ENCODE results near the gene NOTO.
"Not testable (repeated sequence)": the region's sequence is repeated elsewhere in the genome, so short reads cannot be mapped to it uniquely, and the experiment has no call there.

Gene NOTO

GRCh38 chr2:73170341-73170740 lies 32.0 kb upstream of the NOTO start:
- not testable (repeated sequence) for DNase-seq (ENCODE audit: low spot score); H3K4me1 ChIP-seq (ENCODE audit: insufficient read depth, poor library complexity, severe bottlenecking); H3K27ac ChIP-seq (ENCODE audit: poor library complexity, severe bottlenecking); H3K9me3 ChIP-seq (ENCODE audit: severe bottlenecking); H3K36me3 ChIP-seq (ENCODE audit: low read depth); H3K4me3 ChIP-seq (ENCODE audit: severe bottlenecking); ATAC-seq (ENCODE audit: low read depth); H3K27me3 ChIP-seq (ENCODE audit: insufficient read depth, poor library complexity, severe bottlenecking)

- H3K4me3 ChIP-seq (ENCODE audit: severe bottlenecking), result no peak overlapping the region
- H3K36me3 ChIP-seq (ENCODE audit: low read depth), result no peaks in the 10 kb centered on the region
- H3K9me3 ChIP-seq (ENCODE audit: severe bottlenecking), result no peaks in the 10 kb centered on the region
- ATAC-seq (ENCODE audit: low read depth) (no peak), DNase-seq (ENCODE audit: low spot score) (no peak)
- H3K27ac ChIP-seq (ENCODE audit: poor library complexity, severe bottlenecking), result no peak overlapping the region
- no peaks in the 10 kb centered on the region for H3K4me1 ChIP-seq (ENCODE audit: insufficient read depth, poor library complexity, severe bottlenecking)
- peaks cover 26% of the 10 kb centered on the region for H3K27me3 ChIP-seq (ENCODE audit: insufficient read depth, poor library complexity, severe bottlenecking)
- TF ChIP-seq CTCF (IDR thresholded peaks at IDR 0.05; ENCODE audit: poor library complexity, severe bottlenecking), result no peak
Observed at GRCh38 chr2:73172963-73173362, 29.4 kb upstream of the NOTO start.

- peaks cover 27% of the 10 kb centered on the region for H3K27me3 ChIP-seq (ENCODE audit: insufficient read depth, poor library complexity, severe bottlenecking)
- no peak overlapping the region for H3K4me3 ChIP-seq (ENCODE audit: severe bottlenecking)
- no peak overlapping the region for H3K27ac ChIP-seq (ENCODE audit: poor library complexity, severe bottlenecking)
- no peaks in the 10 kb centered on the region for H3K4me1 ChIP-seq (ENCODE audit: insufficient read depth, poor library complexity, severe bottlenecking)
- DNase-seq (ENCODE audit: low spot score) (no peak), ATAC-seq (ENCODE audit: low read depth) (no peak)
- no peaks in the 10 kb centered on the region for H3K9me3 ChIP-seq (ENCODE audit: severe bottlenecking)
- H3K36me3 ChIP-seq (ENCODE audit: low read depth), result no peaks in the 10 kb centered on the region
- no peak for TF ChIP-seq CTCF (IDR thresholded peaks at IDR 0.05; ENCODE audit: poor library complexity, severe bottlenecking)
Observed at GRCh38 chr2:73173781-73174180, 28.6 kb upstream of the NOTO start.

GRCh38 chr2:73174244-73174643 lies 28.1 kb upstream of the NOTO start:
- no peak for TF ChIP-seq CTCF (IDR thresholded peaks at IDR 0.05; ENCODE audit: poor library complexity, severe bottlenecking)
- H3K9me3 ChIP-seq (ENCODE audit: severe bottlenecking), result no peaks in the 10 kb centered on the region
- no peak overlapping the region for H3K4me3 ChIP-seq (ENCODE audit: severe bottlenecking)
- DNase-seq (ENCODE audit: low spot score) (no peak), ATAC-seq (ENCODE audit: low read depth) (no peak)
- H3K27me3 ChIP-seq (ENCODE audit: insufficient read depth, poor library complexity, severe bottlenecking), result peaks cover 31% of the 10 kb centered on the region
- H3K36me3 ChIP-seq (ENCODE audit: low read depth), result no peaks in the 10 kb centered on the region
- H3K27ac ChIP-seq (ENCODE audit: poor library complexity, severe bottlenecking), result no peak overlapping the region
- H3K4me1 ChIP-seq (ENCODE audit: insufficient read depth, poor library complexity, severe bottlenecking), result no peaks in the 10 kb centered on the region

- ATAC-seq (ENCODE audit: low read depth), result no peak
- no peak for DNase-seq (ENCODE audit: low spot score)
- H3K4me3 ChIP-seq (ENCODE audit: severe bottlenecking), result no peak overlapping the region
- no peaks in the 10 kb centered on the region for H3K9me3 ChIP-seq (ENCODE audit: severe bottlenecking)
- H3K36me3 ChIP-seq (ENCODE audit: low read depth), result no peaks in the 10 kb centered on the region
- H3K27ac ChIP-seq (ENCODE audit: poor library complexity, severe bottlenecking), result no peak overlapping the region
- peaks cover 39% of the 10 kb centered on the region for H3K27me3 ChIP-seq (ENCODE audit: insufficient read depth, poor library complexity, severe bottlenecking)
- H3K4me1 ChIP-seq (ENCODE audit: insufficient read depth, poor library complexity, severe bottlenecking), result no peaks in the 10 kb centered on the region
- no peak for TF ChIP-seq CTCF (IDR thresholded peaks at IDR 0.05; ENCODE audit: poor library complexity, severe bottlenecking)
Observed at GRCh38 chr2:73174941-73175662, 27.3 kb upstream of the NOTO start.
